ENCODE data around the gene MUSTN1. TPM values are rescaled to one million over a fixed set of nuclear protein-coding genes. Genes with fewer than 3 reads are reported as not detected.

MUSTN1 gene
- total and polyA plus RNA-seq, 2 of the 13 experiments (the other 11 are each of a cell fraction or from before 2014, with no cell fraction given): 0.84 to 1.4 TPM

GRCh38 chr3:52786330-52787215 is 48.2 kb downstream of the MUSTN1 start (continued):
- TF ChIP-seq KIAA2018 (CRISPR knock-in tag; IDR thresholded peaks at IDR 0.05; ENCODE audit: borderline replicate concordance) (no peak), ZNF609 (CRISPR knock-in tag; IDR thresholded peaks at IDR 0.05; ENCODE audit: borderline replicate concordance) (peak; percentile 91; the same call in 1 of the 2 replicates), PREB (CRISPR knock-in tag; IDR thresholded peaks at IDR 0.05) (no peak)
- TF ChIP-seq, protein P1, sequence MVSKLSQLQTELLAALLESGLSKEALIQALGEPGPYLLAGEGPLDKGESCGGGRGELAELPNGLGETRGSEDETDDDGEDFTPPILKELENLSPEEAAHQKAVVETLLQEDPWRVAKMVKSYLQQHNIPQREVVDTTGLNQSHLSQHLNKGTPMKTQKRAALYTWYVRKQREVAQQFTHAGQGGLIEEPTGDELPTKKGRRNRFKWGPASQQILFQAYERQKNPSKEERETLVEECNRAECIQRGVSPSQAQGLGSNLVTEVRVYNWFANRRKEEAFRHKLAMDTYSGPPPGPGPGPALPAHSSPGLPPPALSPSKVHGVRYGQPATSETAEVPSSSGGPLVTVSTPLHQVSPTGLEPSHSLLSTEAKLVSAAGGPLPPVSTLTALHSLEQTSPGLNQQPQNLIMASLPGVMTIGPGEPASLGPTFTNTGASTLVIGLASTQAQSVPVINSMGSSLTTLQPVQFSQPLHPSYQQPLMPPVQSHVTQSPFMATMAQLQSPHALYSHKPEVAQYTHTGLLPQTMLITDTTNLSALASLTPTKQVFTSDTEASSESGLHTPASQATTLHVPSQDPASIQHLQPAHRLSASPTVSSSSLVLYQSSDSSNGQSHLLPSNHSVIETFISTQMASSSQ (IDR thresholded peaks at IDR 0.05; ENCODE audit: low read depth): peak; percentile 93
- TF ChIP-seq, protein P1 (CRISPR knock-in tag; IDR thresholded peaks at IDR 0.05; ENCODE audit: borderline replicate concordance): peak; percentile 93
